HG03064 (cell line): ENCODE data around the gene CXCL11.
"Not testable (repeated sequence)": the region's sequence is repeated elsewhere in the genome, so short reads cannot be mapped to it uniquely, and the experiment has no call there.

Source experiments
- ATAC-seq: cut with Tn5 transposase; IDR thresholded peaks from one replicate; pipeline ENCODE4 v1.9.1; 2021; ENCODE audit warnings: low read depth; ENCODE audit not compliant: unreplicated experiment

Gene CXCL11

GRCh38 chr4:76043306-76043705 lies 7.4 kb upstream of the CXCL11 start:
- ATAC-seq, result not testable (repeated sequence)

GRCh38 chr4:76042241-76042998 lies 6.5 kb upstream of the CXCL11 start:
- ATAC-seq, result not testable (repeated sequence)

GRCh38 chr4:76036855-76037254 lies 985 bp upstream of the CXCL11 start:
- ATAC-seq, result no peak

GRCh38 chr4:76035141-76035540 lies 729 bp downstream of the CXCL11 start:
- ATAC-seq, result no peak

GRCh38 chr4:76029300-76029699 lies 6.6 kb downstream of the CXCL11 start:
- no peak for ATAC-seq

GRCh38 chr4:76028350-76028765 lies 7.5 kb downstream of the CXCL11 start:
- no peak for ATAC-seq

GRCh38 chr4:76024065-76024464 lies 11.8 kb downstream of the CXCL11 start:
- ATAC-seq, result no peak

GRCh38 chr4:76023389-76023788 lies 12.5 kb downstream of the CXCL11 start, which contains the start of gene CXCL10:
Gene CXCL10 (minus strand): TSS chr4:76023497. CDS start chr4:76023431, 66 bp downstream.
- no peak for ATAC-seq

GRCh38 chr4:76022677-76023076 lies 13.2 kb downstream of the CXCL11 start:
- ATAC-seq, result no peak

- no peak for ATAC-seq
These were observed 13.8 kb downstream of the CXCL11 start for GRCh38 chr4:76022031-76022430.

- no peak for ATAC-seq
These were observed 18.7 kb downstream of the CXCL11 start for GRCh38 chr4:76017056-76017686.

- ATAC-seq, result no peak
These were observed 19.5 kb downstream of the CXCL11 start for GRCh38 chr4:76016393-76016792.

- no peak for ATAC-seq
These were observed 22.3 kb downstream of the CXCL11 start for GRCh38 chr4:76013540-76013939.

GRCh38 chr4:76012388-76012801 lies 23.5 kb downstream of the CXCL11 start:
- ATAC-seq, result no peak

- peak; percentile 74 for ATAC-seq
These were observed 24.0 kb downstream of the CXCL11 start for GRCh38 chr4:76011700-76012387.

GRCh38 chr4:76011018-76011670 lies 24.7 kb downstream of the CXCL11 start:
- ATAC-seq, result no peak

- no peak for ATAC-seq
These were observed 25.3 kb downstream of the CXCL11 start for GRCh38 chr4:76010576-76010975.

- no peak for ATAC-seq
These were observed 26.6 kb downstream of the CXCL11 start for GRCh38 chr4:76009311-76009710.

GRCh38 chr4:76007089-76007862 lies 28.6 kb downstream of the CXCL11 start, which contains the start of gene CXCL9:
Gene CXCL9 (minus strand): TSS chr4:76007509. CDS start chr4:76007449, 60 bp downstream.
- no peak for ATAC-seq

GRCh38 chr4:76003620-76004019 lies 32.2 kb downstream of the CXCL11 start:
- ATAC-seq, result no peak
